GM19023 (cell line): ENCODE data around the gene PPY.
"Not testable (repeated sequence)": the region's sequence is repeated elsewhere in the genome, so short reads cannot be mapped to it uniquely, and the experiment has no call there.

Source experiments
- ATAC-seq: cut with Tn5 transposase; IDR thresholded peaks from one replicate; pipeline ENCODE4 v1.9.1; 2021; ENCODE audit warnings: mild to moderate bottlenecking, moderate library complexity; ENCODE audit not compliant: unreplicated experiment

PPY gene

GRCh38 chr17:43935204-43935925 is 6.9 kb downstream of the PPY start:
- ATAC-seq: no peak

- ATAC-seq: no peak
Observed at GRCh38 chr17:43932923-43933322, 9.4 kb downstream of the PPY start.

- no peak for ATAC-seq
Observed at GRCh38 chr17:43932357-43932756, 9.9 kb downstream of the PPY start.

GRCh38 chr17:43931062-43931571 is 11.2 kb downstream of the PPY start:
- no peak for ATAC-seq

- no peak for ATAC-seq
Observed at GRCh38 chr17:43928609-43929008, 13.7 kb downstream of the PPY start.

- not testable (repeated sequence) for ATAC-seq
Observed at GRCh38 chr17:43927929-43928328, 14.3 kb downstream of the PPY start.

GRCh38 chr17:43927060-43927864 is 15.0 kb downstream of the PPY start:
- ATAC-seq: no peak

GRCh38 chr17:43924558-43924957 is 17.7 kb downstream of the PPY start:
- no peak for ATAC-seq

GRCh38 chr17:43920500-43921095 is 21.7 kb downstream of the PPY start:
- no peak for ATAC-seq

GRCh38 chr17:43918026-43918389 is 24.3 kb downstream of the PPY start:
- no peak for ATAC-seq

- ATAC-seq: no peak
Observed at GRCh38 chr17:43917348-43918025, 24.8 kb downstream of the PPY start.

GRCh38 chr17:43917016-43917347 is 25.3 kb downstream of the PPY start:
- ATAC-seq: no peak

GRCh38 chr17:43916385-43916784 is 25.9 kb downstream of the PPY start:
- ATAC-seq: no peak

GRCh38 chr17:43915559-43915958 is 26.7 kb downstream of the PPY start:
- ATAC-seq: no peak

- ATAC-seq: no peak
Observed at GRCh38 chr17:43914451-43914850, 27.8 kb downstream of the PPY start.

- no peak for ATAC-seq
Observed at GRCh38 chr17:43913584-43913983, 28.7 kb downstream of the PPY start.

GRCh38 chr17:43912635-43913304 is 29.5 kb downstream of the PPY start:
- ATAC-seq: no peak

- no peak for ATAC-seq
Observed at GRCh38 chr17:43911904-43912303, 30.4 kb downstream of the PPY start.

GRCh38 chr17:43909537-43910231 is 32.6 kb downstream of the PPY start:
- no peak for ATAC-seq
